ENCODE data around the gene OXT. TPM values are rescaled to one million over a fixed set of nuclear protein-coding genes. Genes with fewer than 3 reads are reported as not detected.
"Not testable (repeated sequence)": the region's sequence is repeated elsewhere in the genome, so short reads cannot be mapped to it uniquely, and the experiment has no call there.

OXT gene
- total RNA-seq, 1 donor = not detected

- TF ChIP-seq, protein P1, sequence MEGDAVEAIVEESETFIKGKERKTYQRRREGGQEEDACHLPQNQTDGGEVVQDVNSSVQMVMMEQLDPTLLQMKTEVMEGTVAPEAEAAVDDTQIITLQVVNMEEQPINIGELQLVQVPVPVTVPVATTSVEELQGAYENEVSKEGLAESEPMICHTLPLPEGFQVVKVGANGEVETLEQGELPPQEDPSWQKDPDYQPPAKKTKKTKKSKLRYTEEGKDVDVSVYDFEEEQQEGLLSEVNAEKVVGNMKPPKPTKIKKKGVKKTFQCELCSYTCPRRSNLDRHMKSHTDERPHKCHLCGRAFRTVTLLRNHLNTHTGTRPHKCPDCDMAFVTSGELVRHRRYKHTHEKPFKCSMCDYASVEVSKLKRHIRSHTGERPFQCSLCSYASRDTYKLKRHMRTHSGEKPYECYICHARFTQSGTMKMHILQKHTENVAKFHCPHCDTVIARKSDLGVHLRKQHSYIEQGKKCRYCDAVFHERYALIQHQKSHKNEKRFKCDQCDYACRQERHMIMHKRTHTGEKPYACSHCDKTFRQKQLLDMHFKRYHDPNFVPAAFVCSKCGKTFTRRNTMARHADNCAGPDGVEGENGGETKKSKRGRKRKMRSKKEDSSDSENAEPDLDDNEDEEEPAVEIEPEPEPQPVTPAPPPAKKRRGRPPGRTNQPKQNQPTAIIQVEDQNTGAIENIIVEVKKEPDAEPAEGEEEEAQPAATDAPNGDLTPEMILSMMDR (IDR thresholded peaks at IDR 0.05; ENCODE audit: insufficient read depth, low read length) = no peak
- H3K4me3 ChIP-seq (ENCODE audit: low read depth, low read length) = no peak overlapping the region
- no peak for DNase-seq (ENCODE audit: low read depth)
These were observed 19.9 kb upstream of the OXT start for GRCh38 chr20:3051385-3052019.

DNA sequence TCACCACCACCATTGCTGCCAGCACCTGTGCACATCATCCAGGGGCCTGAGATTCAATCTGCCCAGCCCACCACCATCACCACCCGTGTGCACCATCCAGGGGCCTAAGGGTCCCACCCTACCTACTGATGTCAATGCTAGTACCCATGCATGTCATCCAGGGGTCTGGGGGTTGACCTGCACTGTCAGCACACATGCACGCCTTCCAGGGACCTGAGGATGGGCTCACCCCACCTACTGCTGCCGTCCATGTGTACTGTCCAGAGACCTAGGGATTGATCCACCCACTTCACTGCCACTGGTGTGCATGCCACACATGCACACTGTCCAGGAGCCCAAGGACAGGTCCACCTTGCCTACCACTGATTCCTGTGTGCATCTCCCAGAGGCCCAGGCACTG, 11.9 kb upstream of the OXT start:
- DNase-seq (ENCODE audit: low read depth) = no peak
- TF ChIP-seq, protein P1 (IDR thresholded peaks at IDR 0.05; ENCODE audit: insufficient read depth, low read length) = no peak
- H3K4me3 ChIP-seq (ENCODE audit: low read depth, low read length) = no peak overlapping the region

GRCh38 chr20:3064119-3064518, 7.3 kb upstream of the OXT start:
- not testable (repeated sequence) for DNase-seq (ENCODE audit: low read depth); H3K4me3 ChIP-seq (ENCODE audit: low read depth, low read length)

DNA sequence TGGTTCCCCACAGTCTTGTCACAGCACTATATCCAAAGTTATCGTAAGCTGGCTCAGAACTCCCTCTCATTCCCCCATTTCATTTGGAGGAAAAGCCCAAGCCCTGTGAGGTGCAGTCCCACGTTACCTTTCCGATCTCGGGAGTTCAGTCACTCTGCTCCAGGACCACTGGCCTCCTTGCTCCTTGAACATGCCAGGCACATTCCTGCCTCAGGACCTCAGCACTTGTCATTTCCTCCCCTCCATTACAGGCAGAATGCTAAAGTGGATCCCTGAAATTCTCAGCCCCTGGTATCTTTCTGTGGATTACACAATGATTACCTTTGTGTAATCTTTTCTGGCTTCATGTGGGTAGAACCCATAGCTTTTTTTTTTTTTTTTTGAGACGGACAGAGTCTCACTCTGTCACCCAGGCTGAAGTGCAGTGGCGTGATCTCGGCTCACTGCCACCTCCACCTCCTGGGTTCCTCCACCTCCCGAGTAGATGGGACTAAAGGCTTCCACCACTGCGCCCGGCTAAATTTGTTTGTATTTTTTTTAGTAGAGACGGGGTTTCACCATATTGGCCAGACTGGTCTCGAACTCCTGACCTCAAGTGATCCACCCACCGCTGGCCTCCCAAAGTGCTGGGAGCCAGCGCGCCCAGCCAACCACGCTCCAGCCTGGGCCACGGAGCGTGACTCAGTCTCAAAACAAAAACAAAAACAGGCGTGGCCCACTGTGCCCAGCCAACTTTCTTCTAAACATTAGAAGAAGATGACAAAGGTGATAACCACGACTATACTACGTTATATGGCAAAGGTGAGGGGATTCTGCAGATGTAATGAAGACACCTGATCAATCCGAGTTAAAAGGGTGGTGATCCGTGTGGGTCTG, 4.0 kb upstream of the OXT start:
- no peak overlapping the region for H3K4me3 ChIP-seq (ENCODE audit: low read depth, low read length)
- no peak for DNase-seq (ENCODE audit: low read depth)
- TF ChIP-seq, protein P1 (IDR thresholded peaks at IDR 0.05; ENCODE audit: insufficient read depth, low read length) = no peak

GRCh38 chr20:3068075-3068474, 3.3 kb upstream of the OXT start:
- TF ChIP-seq, protein P1 (IDR thresholded peaks at IDR 0.05; ENCODE audit: insufficient read depth, low read length) = no peak
- no peak overlapping the region for H3K4me3 ChIP-seq (ENCODE audit: low read depth, low read length)
- DNase-seq (ENCODE audit: low read depth) = no peak

DNA sequence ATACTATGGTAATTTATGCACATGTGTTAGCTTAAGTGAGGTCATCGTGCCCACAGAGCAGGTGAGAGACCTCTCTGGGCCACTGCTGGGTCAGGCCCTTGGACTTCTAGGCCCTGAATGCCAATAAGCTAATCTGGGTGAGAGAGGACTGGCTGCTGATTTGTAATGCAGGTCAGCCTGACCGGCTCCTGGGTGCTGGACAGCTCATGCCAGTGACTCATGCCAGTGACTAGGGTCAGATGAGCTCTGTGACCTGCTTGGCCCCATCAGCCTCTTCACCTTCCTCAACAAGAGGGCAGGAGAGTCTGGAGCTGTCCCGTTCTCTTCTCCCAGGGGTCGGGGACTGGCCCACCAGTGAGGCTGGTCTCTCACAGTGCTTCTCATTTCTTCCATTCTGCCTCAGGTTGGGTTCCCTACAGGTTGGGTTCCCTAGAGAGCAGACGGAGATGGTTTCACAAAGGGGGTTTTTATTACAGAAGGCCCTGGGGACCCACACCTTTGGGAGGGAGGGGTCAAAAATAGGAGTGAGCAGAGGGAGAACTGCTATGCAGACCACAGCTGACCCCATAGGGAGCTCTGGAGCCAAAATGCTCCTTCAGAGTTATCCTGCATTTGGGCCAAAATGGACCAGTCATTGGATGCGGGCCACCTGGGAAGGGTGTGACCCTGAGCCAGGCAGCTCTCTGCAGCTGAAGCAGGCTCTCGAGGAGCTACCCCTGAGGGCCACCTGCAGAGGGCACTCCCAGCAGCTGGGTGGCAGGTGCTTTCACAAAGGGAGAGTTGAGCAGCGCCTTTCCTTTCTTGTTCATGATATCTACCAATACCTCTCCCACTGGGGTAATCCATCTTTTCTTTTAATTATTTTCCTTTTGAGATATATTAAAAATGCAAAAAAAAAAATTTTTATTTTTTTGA, 2.2 kb upstream of the OXT start:
- H3K4me3 ChIP-seq (ENCODE audit: low read depth, low read length) = no peak overlapping the region
- TF ChIP-seq, protein P1 (IDR thresholded peaks at IDR 0.05; ENCODE audit: insufficient read depth, low read length) = no peak
- no peak for DNase-seq (ENCODE audit: low read depth)

All from fibroblast of the aortic adventitia (primary cell).